Stimulated activated CD8-positive, alpha-beta memory T cell treated with anti-CD3 and anti-CD28 coated beads, Interleukin-12 subunit alpha, Interleukin-12 subunit beta, amount 100 ng/mL, for 24 hours (primary cell): ENCODE results near the gene TMEM45A.
A peak's percentile ranks its signal among the peaks of the same experiment; 100 is the strongest.
"Not testable (repeated sequence)": the region's sequence is repeated elsewhere in the genome, so short reads cannot be mapped to it uniquely, and the experiment has no call there.

ENCODE experiments used
- DNase-seq: peaks from one replicate; pipeline ENCODE4 v3.0.0-alpha.2; 2020; ENCODE audit errors: extremely low read depth

TMEM45A gene

GRCh38 chr3:100575704-100576103 lies 83.3 kb downstream of the TMEM45A start:
- DNase-seq, result no peak

GRCh38 chr3:100577382-100578008 lies 85.1 kb downstream of the TMEM45A start:
- DNase-seq, result no peak

- DNase-seq, result no peak
Observed at GRCh38 chr3:100578646-100579045, 86.2 kb downstream of the TMEM45A start.

GRCh38 chr3:100580147-100580546 lies 87.7 kb downstream of the TMEM45A start:
- DNase-seq, result no peak

GRCh38 chr3:100581650-100582049 lies 89.2 kb downstream of the TMEM45A start:
- DNase-seq, result no peak

- not testable (repeated sequence) for DNase-seq
Observed at GRCh38 chr3:100582157-100582556, 89.7 kb downstream of the TMEM45A start.

GRCh38 chr3:100584101-100584660 lies 91.8 kb downstream of the TMEM45A start:
- no peak for DNase-seq

- no peak for DNase-seq
Observed at GRCh38 chr3:100586832-100587231, 94.4 kb downstream of the TMEM45A start.

- no peak for DNase-seq
Observed at GRCh38 chr3:100588251-100588650, 95.8 kb downstream of the TMEM45A start.

GRCh38 chr3:100590114-100590839 lies 97.9 kb downstream of the TMEM45A start:
- peak; percentile 10 for DNase-seq

- DNase-seq, result no peak
Observed at GRCh38 chr3:100590840-100591147, 98.4 kb downstream of the TMEM45A start.

- no peak for DNase-seq
Observed at GRCh38 chr3:100591411-100591810, 99.0 kb downstream of the TMEM45A start.

- no peak for DNase-seq
Observed at GRCh38 chr3:100600181-100601042, 108.0 kb downstream of the TMEM45A start.

GRCh38 chr3:100602506-100603444 lies 110.4 kb downstream of the TMEM45A start:
- no peak for DNase-seq

- DNase-seq, result no peak
Observed at GRCh38 chr3:100603469-100603868, 111.0 kb downstream of the TMEM45A start.

- DNase-seq, result no peak
Observed at GRCh38 chr3:100605358-100605757, 112.9 kb downstream of the TMEM45A start.

GRCh38 chr3:100606894-100607512 lies 114.6 kb downstream of the TMEM45A start:
- no peak for DNase-seq

GRCh38 chr3:100609305-100609704 lies 116.9 kb downstream of the TMEM45A start, which contains the start of gene ADGRG7:
Gene ADGRG7 (plus strand): TSS chr3:100609601. CDS start chr3:100609857, 256 bp downstream.
- no peak for DNase-seq

- no peak for DNase-seq
Observed at GRCh38 chr3:100609963-100610362, 117.5 kb downstream of the TMEM45A start.

GRCh38 chr3:100611221-100611620 lies 118.8 kb downstream of the TMEM45A start:
- no peak for DNase-seq
